Stimulated activated CD4-positive, alpha-beta T cell treated with anti-CD3 and anti-CD28 coated beads, Interleukin-12 subunit alpha, Interleukin-12 subunit beta, amount 100 ng/mL, for 4 hours (primary cell): Measurements from ENCODE around the gene GDI1.

ENCODE experiments used
- DNase-seq: peaks from one replicate; pipeline ENCODE4 v3.0.0-alpha.2; 2020

The GDI1 gene

GRCh38 chrX:154409222-154409871, 27.6 kb upstream of the GDI1 start, which contains the start of gene DNASE1L1:
TSS of gene DNASE1L1 (minus strand) at chrX:154409254. CDS start at chrX:154405568, 3,686 bp downstream.
- DNase-seq = no peak

GRCh38 chrX:154411981-154412340, 25.0 kb upstream of the GDI1 start:
- DNase-seq = peak; percentile 64

GRCh38 chrX:154412468-154412867, 24.5 kb upstream of the GDI1 start:
- peak; percentile 5 for DNase-seq

GRCh38 chrX:154413142-154413541, 23.8 kb upstream of the GDI1 start:
- no peak for DNase-seq

- DNase-seq = no peak
Measured at GRCh38 chrX:154417157-154417556, 19.8 kb upstream of the GDI1 start.

- no peak for DNase-seq
Measured at GRCh38 chrX:154419189-154419588, 17.8 kb upstream of the GDI1 start.

- no peak for DNase-seq
Measured at GRCh38 chrX:154419688-154420401, 17.1 kb upstream of the GDI1 start.

- no peak for DNase-seq
Measured at GRCh38 chrX:154420402-154420756, 16.6 kb upstream of the GDI1 start.

GRCh38 chrX:154426916-154427770, 9.8 kb upstream of the GDI1 start:
- DNase-seq = no peak

- DNase-seq = peak; percentile 80
Measured at GRCh38 chrX:154428176-154429171, 8.5 kb upstream of the GDI1 start, which contains the start of gene ATP6AP1. TSS of gene ATP6AP1 (plus strand) at chrX:154428677. CDS start at chrX:154428693, 16 bp downstream.

GRCh38 chrX:154429711-154430110, 7.2 kb upstream of the GDI1 start:
- DNase-seq = no peak

GRCh38 chrX:154430479-154430878, 6.5 kb upstream of the GDI1 start:
- no peak for DNase-seq

GRCh38 chrX:154430916-154431315, 6.0 kb upstream of the GDI1 start:
- no peak for DNase-seq

GRCh38 chrX:154431341-154431740, 5.6 kb upstream of the GDI1 start:
- no peak for DNase-seq

- DNase-seq = no peak
Measured at GRCh38 chrX:154432210-154432609, 4.7 kb upstream of the GDI1 start.

GRCh38 chrX:154433605-154434004, 3.3 kb upstream of the GDI1 start:
- DNase-seq = no peak

- DNase-seq = no peak
Measured at GRCh38 chrX:154434394-154435168, 2.4 kb upstream of the GDI1 start.

GRCh38 chrX:154435171-154435733, 1.7 kb upstream of the GDI1 start:
- DNase-seq = no peak

GRCh38 chrX:154436374-154436982, 476 bp upstream of the GDI1 start:
- DNase-seq = peak; percentile 41
